Stimulated activated CD4-positive, alpha-beta T cell treated with anti-CD3 and anti-CD28 coated beads, Interleukin-15, amount 100 ng/mL, for 48 hours (primary cell): ENCODE measurements around the gene KLK1.
"Not testable (repeated sequence)": the region's sequence is repeated elsewhere in the genome, so short reads cannot be mapped to it uniquely, and the experiment has no call there.

Experiments used
- DNase-seq, 2 donors: peaks; one replicate each; pipeline ENCODE4 v3.0.0-alpha.2; 2020; ENCODE audit warnings: low read depth in 2 of 2

The KLK1 gene

DNA sequence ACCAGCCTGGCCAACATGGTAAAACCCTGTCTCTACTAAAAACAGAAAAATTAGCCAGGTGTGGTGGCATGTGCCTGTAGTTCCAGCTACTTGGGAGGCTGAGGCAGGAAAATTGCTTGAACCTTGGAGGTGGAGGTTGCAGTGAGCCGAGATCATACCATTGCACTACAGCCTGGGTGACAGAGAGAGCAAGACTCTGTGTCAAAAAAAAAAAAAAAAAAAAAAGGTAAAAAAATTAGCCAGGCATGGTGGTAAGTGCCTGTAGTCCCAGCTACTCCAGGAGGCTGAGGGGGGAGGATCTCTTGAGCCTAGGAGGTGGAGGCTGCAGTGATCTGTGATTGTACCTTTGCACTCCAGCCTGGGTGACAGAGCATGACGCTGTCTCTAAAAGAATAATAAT lies 53.4 kb downstream of the KLK1 start, which contains the start of gene GPR32:
TSS of gene GPR32 (plus strand) at position 301 of the 400 bp plus-strand sequence. CDS start 137 bp downstream, outside the sequence.
- not testable (repeated sequence) for DNase-seq
